IPS-18c (cell line): ENCODE results near the gene WSCD2.

ENCODE experiments used
- H3K4me3 ChIP-seq: 2 replicates; pipeline ENCODE4 v1.7.0; 2013; ENCODE audit warnings: low read depth, mild to moderate bottlenecking, low read length, moderate library complexity; ENCODE audit not compliant: insufficient read depth
- H3K9me3 ChIP-seq: one replicate; pipeline ENCODE4 v1.6.1; 2013; ENCODE audit warnings: mild to moderate bottlenecking, low read length, moderate library complexity; ENCODE audit not compliant: control insufficient read depth, insufficient read depth

The WSCD2 gene

GRCh38 chr12:108139454-108139853 lies 10.4 kb downstream of the WSCD2 start:
- Histone ChIP-seq H3K4me3 (no peak overlapping the region), H3K9me3 (no peaks in the 10 kb centered on the region)

GRCh38 chr12:108140501-108140900 lies 11.4 kb downstream of the WSCD2 start:
- Histone ChIP-seq H3K9me3 (no peaks in the 10 kb centered on the region), H3K4me3 (no peak overlapping the region)

GRCh38 chr12:108141600-108142130 lies 12.6 kb downstream of the WSCD2 start:
- no peak overlapping the region for H3K4me3 ChIP-seq
- H3K9me3 ChIP-seq, result no peaks in the 10 kb centered on the region

GRCh38 chr12:108143144-108143543 lies 14.1 kb downstream of the WSCD2 start:
- Histone ChIP-seq H3K9me3 (no peaks in the 10 kb centered on the region), H3K4me3 (no peak overlapping the region)

GRCh38 chr12:108144080-108144479 lies 15.0 kb downstream of the WSCD2 start:
- no peak overlapping the region for H3K4me3 ChIP-seq
- H3K9me3 ChIP-seq, result no peaks in the 10 kb centered on the region

- Histone ChIP-seq H3K4me3 (no peak overlapping the region), H3K9me3 (no peaks in the 10 kb centered on the region)
Observed at GRCh38 chr12:108145011-108145410, 15.9 kb downstream of the WSCD2 start.

DNA sequence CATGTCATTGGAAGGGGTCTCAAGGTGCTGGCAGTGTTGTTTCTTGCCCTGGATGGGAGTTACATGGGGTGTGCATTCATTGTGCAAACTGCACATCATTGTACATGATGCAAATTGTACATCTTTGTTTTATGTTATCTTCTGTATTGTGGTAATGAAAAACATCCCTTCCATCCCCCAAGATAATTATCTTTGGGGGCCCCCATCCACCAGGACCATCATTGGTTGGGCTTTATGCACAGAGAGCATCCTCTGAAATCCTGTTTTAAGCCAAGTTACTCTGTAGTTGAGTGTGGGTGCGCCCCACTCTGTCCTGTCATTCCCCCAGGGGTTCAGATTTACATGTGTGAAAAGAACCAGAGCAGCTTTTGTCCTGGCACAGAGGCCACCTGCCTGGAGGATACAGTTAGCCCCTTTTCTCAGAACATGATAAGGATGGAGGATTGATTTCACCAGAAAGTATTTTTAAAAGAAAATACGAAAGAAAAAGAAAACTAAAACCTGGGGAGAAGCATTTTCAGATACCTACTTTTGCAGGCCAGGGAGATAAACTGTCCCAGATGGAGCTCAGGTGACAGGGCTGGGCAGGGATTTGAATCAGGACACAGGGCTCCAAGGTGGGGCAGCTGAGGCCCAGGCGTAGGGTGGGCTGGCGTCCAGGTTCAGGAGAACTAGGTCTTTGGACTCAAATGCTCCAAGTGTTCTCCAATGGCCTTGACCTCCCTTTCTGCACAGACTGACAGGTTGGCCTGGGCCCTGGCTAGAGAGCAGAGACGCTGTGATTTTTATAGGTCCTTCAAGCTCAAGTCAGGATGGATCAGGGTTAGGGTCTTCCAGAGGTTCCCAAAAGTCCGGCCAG lies 17.2 kb downstream of the WSCD2 start:
- Histone ChIP-seq H3K4me3 (no peak overlapping the region), H3K9me3 (no peaks in the 10 kb centered on the region)

- H3K4me3 ChIP-seq, result no peak overlapping the region
Observed at GRCh38 chr12:108147279-108147678, 18.2 kb downstream of the WSCD2 start.

DNA sequence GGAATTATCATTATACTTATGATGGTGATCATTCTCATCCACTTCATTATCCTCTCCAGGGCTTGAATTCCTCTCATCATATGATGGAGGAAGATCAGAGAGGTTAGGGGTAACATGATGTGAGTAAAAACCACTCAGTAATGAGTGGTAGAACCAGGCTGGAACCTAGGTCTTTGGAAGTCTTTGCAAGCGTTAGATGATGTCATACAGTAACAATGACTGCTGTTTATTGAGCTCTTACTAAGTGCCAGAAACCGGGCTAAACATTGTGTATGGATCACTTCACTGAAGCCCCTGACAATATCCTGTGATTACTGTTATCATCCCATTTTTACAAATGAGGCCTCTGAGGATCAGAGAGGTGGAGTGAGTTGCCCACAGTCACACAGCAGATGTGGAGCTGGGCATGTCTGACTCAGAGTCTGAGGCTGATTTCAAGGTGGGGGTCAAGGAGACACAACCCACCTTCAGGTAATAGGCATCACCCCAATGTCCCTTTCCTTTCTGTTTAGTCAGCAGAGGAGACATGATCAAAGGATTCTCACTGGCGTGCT lies 19.5 kb downstream of the WSCD2 start:
- Histone ChIP-seq H3K9me3 (no peaks in the 10 kb centered on the region), H3K4me3 (no peak overlapping the region)

More at GRCh38 chr12:108147279-108147678, 18.2 kb downstream of the WSCD2 start:
- no peaks in the 10 kb centered on the region for H3K9me3 ChIP-seq

DNA sequence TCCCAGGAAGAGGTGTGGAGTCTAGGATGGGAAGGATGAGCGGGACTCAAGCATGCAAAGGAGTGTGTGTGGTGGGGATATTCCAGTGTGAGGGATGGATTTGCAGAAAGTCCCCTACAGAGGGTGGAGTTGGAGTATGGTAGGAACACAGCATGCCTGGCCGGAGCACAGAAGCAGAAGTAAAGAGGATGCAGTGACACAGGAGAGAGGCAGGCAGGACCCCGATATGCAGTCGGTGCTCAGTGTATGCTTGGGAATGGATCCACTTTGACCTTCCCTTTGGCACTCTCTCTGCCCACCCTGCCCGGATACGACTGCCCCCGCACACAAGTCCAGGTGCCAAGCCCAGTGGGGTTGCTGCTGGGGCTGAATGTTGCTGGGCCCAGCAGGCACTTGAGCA lies 21.3 kb downstream of the WSCD2 start:
- Histone ChIP-seq H3K4me3 (no peak overlapping the region), H3K9me3 (peaks cover 2% of the 10 kb centered on the region)

DNA sequence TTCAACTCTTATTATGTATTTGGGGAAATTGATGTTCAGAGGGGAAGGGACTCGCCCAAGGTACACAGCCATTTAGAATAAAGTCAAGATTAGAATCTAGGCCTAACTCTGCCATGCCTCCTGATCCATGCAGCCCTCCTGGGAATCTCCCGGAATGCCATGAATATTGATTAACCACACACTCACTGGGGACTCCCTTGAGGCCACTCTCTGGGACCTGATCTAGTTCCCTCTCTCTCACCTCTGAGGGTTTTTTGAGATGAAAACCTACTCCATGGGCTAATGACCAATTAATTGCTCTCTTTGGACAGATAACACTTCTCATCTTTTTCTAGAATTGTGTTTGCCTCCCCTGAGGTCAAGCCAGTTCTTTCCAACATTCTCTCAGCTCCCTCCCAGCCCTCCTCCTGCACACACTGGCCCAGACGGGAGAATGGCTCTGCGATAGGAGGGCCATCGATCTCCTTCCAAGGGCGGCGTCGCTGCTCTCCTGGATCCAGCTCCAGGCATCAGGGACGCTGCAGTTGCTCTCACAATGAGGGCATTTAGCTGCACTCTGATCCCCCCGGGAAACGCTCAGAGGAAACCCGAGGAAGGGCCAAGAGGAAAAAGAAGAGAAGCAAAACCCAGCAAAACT lies 22.6 kb downstream of the WSCD2 start:
- Histone ChIP-seq H3K4me3 (no peak overlapping the region), H3K9me3 (peaks cover 2% of the 10 kb centered on the region)

DNA sequence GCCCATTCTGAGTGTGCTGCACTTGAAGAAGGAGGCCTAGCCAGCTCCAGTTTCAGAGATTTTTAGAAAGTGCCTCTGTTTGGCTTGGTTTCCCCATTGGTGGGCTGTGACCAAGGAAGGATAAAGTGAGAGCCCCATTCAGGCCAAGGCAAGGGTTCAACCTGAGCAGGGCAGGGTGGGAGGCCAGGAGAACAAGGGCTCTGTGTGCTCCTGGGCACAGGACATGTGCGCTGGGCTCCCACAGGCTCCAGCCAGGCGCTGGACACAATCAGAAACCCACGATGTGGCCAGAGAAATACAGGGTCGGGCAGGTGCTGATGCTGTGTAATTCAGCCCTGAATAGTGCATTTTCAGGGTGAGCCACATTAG lies 23.1 kb downstream of the WSCD2 start:
- peaks cover 2% of the 10 kb centered on the region for H3K9me3 ChIP-seq
- H3K4me3 ChIP-seq, result no peak overlapping the region

- H3K4me3 ChIP-seq, result no peak overlapping the region
- H3K9me3 ChIP-seq, result peaks cover 2% of the 10 kb centered on the region
Observed at GRCh38 chr12:108156717-108157116, 27.6 kb downstream of the WSCD2 start.

GRCh38 chr12:108157870-108158459 lies 28.9 kb downstream of the WSCD2 start:
- Histone ChIP-seq H3K4me3 (no peak overlapping the region), H3K9me3 (peaks cover 2% of the 10 kb centered on the region)

DNA sequence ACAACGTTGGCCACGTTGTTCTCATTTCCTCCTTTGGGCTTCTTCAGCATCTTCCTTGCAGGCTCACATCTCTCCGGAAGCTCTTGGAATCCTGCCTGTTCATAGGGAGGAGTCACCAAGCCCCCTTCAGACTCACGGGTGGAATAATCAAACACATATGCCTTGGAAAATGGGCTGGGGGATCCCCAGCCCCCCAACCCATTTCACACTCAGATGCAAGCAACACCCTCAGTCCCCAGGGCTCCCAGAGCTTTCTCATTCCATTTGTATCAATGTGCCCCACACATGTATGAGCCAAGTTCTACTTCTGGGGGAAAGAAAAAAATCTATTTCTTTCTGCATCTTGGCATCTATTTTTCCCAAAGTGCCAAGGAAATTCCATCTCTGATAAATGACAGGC lies 33.1 kb downstream of the WSCD2 start:
- Histone ChIP-seq H3K4me3 (no peak overlapping the region), H3K9me3 (peaks cover 2% of the 10 kb centered on the region)

- Histone ChIP-seq H3K9me3 (peaks cover 2% of the 10 kb centered on the region), H3K4me3 (no peak overlapping the region)
Observed at GRCh38 chr12:108166505-108166904, 37.4 kb downstream of the WSCD2 start.

GRCh38 chr12:108167974-108168373 lies 38.9 kb downstream of the WSCD2 start:
- Histone ChIP-seq H3K4me3 (no peak overlapping the region), H3K9me3 (peaks cover 2% of the 10 kb centered on the region)

GRCh38 chr12:108169708-108170107 lies 40.6 kb downstream of the WSCD2 start:
- Histone ChIP-seq H3K4me3 (no peak overlapping the region), H3K9me3 (no peaks in the 10 kb centered on the region)
